HuH-7 (cell line): ENCODE measurements around the gene TMOD3.
"Not testable (repeated sequence)": the region's sequence is repeated elsewhere in the genome, so short reads cannot be mapped to it uniquely, and the experiment has no call there.

ENCODE experiments used
- DNase-seq: peaks from one replicate; pipeline ENCODE4 v3.0.0; 2011; ENCODE audit warnings: low spot score

Gene TMOD3

DNA sequence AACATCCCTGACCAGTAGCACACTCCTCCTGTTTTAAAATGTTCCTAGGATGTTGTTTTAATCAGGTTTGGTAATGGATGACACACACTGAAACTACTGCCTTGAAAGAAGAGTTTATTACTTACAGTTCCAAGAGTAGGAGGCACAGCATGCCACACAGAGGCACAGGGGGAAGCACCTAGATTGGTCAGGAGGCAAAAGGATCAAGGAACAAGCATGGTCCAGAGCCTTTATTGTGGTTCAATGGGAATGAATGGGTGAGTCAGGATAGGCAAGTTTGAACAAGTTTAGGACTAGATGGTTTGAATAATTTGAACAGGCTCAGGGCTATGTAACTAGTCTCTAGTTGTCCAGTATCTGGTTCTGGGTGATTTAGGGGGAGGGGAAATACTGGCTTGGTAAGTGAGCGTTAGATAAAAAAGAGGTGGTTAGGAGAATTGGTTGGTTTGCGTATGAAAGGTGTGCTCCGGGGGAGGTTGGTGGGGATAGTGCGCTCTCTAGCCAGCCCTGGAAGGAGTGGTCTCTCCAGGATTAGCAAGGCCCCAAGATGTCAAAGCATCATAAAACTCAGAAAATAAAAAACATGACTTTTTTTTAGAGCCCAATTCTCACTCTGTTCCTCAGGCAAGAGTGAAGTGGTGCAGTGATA is 35.1 kb downstream of the TMOD3 start:
- DNase-seq = no peak

DNA sequence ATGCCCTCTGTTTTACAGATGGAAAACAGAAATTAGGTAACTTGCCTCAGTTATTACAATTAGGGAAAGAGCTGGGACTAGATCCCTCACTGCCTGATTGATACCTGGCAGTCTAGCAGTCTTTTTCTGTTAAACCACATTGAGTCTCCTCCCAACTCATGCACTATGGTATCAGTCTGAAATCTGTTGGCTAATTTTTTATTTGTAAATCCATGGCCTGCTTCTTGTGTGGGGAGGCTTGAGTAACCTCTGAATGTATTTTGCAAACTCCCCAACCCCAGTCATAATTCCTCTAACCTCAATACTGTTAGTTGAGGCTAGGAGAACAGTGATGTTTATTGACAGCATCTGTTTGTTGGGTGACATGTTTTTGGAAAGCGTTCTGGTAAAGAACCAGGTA is 35.9 kb downstream of the TMOD3 start:
- no peak for DNase-seq

DNA sequence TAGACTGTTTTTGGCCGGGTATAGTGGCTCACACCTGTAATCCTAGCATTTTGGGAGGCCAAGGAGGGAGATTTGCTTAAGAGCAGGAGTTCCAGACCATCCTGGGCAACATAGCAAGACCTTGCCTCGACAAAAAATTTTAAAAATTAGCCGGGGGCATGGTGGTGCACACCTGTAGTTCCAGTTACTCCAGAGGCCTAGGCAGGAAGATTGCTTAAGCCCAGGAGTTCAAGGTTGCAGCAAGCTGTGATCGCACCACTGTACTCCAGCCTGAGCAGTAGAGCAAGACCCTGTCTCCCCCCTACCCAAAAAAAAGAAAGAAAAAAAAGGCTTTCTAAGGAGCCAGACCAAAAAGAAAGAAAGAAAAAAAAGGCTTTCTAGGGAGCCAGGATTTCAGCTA is 36.7 kb downstream of the TMOD3 start:
- no peak for DNase-seq

DNA sequence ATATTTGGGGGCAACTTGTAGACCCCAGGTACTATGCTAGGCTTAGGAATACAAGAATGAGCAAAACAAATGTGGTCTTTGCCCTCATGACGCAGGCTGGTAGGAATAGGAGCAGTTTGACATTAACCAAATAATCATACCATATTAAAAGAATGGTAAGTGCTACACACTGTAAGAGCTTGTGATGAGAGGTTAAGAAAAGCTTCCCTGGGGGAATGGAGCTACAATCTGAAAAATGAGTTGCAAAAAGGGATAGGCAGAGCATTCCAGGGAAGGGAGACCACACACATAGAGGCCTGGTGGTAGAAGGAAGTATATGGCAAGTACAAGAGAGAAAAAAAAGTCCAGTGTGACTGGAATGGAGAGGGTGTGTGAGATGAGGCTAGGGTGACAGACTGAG is 37.3 kb downstream of the TMOD3 start:
- DNase-seq = no peak

DNA sequence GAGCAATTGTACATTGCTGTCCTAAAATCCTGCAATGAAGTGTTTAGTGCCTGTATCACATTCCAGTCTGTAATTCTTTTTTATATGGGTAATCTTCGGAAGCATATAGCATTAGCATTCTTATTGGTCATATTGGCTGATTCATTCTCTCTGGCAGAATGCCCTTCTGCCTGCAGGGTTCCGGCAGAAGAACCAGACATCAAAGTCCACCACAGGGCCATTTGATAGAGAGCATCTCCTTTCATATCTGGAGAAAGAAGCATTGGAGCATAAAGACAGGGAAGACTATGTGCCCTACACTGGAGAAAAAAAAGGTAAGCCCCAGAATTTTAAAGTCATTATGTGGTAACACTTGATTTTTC is 39.6 kb downstream of the TMOD3 start:
- DNase-seq = no peak

DNA sequence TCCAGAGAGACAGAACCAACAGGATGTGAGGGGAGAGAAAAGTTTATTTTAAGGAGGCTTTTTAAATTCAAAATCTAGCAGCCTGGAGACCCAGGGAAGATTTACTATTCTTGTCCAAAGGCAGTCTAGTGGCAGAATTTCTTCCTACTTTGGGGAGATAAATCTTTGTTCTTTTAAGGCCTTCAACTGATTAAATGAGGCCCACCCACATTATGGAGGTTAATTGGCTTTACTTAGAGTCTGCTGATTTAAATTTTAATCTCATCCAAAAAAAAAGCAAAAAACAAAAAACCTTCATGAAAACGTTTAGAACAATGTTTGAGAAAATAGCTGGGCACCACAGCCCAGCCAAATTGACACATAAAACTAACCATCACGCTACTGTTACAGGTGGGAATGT is 41.3 kb downstream of the TMOD3 start:
- DNase-seq = no peak

DNA sequence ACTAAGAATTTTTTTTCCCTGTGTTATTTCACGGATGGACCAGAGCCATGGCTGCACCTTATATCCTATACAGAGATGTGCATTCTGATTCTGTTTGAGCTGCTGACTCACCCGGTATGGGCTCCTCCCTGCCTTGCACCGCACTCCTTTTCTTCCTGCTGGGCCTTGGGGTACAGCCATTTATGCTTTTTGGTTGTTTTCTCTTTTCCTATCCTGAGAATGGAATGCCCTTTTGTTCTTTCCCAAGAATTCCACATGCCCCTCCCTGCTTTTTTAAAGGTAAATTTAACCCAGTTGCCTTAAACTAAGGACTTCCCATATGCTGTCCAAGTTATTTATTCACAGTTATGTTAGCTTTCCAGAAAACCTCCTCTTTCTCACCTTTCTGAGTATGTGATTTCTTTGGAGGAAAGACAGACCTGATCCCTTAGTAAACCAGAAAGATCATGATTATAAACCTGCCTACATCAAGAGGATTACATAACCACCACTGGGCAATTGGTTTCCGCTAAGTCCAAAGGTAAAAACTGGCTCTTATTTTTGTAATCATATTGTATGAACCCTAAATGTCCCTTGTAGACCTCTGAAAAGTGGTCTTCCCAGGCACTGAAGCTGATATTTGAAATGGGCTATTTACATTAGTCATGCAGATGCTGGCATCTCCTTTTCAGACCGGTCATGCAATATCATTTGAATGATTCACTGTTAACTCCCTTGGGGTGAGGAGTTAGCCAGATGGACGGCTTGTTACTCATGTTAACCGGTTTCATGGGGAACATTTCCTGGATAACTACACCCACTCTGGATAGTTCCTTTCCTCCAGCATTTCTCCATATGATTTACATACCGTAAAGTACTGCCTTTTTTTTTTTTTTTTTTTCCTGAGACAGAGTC is 45.5 kb downstream of the TMOD3 start:
- no peak for DNase-seq

DNA sequence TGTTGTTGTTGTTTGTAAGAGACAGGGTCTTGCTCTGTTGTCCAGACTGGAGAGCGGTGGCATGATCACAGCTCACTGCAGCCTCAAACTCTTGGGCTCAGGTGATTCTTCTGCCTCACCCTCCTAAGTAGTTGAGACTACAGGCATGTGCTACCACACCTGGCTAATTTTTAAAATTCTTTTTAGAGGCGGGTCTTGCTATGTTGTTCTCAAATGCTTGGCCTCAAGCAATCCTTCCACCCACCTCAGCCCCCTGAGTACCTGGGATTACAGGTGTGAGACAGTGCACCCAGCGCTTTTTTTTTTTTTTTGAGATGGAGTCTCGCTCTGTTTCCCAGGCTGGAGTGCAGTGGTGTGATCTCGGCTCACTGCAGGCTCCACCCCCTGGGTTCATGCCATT is 46.7 kb downstream of the TMOD3 start:
- DNase-seq = no peak

DNA sequence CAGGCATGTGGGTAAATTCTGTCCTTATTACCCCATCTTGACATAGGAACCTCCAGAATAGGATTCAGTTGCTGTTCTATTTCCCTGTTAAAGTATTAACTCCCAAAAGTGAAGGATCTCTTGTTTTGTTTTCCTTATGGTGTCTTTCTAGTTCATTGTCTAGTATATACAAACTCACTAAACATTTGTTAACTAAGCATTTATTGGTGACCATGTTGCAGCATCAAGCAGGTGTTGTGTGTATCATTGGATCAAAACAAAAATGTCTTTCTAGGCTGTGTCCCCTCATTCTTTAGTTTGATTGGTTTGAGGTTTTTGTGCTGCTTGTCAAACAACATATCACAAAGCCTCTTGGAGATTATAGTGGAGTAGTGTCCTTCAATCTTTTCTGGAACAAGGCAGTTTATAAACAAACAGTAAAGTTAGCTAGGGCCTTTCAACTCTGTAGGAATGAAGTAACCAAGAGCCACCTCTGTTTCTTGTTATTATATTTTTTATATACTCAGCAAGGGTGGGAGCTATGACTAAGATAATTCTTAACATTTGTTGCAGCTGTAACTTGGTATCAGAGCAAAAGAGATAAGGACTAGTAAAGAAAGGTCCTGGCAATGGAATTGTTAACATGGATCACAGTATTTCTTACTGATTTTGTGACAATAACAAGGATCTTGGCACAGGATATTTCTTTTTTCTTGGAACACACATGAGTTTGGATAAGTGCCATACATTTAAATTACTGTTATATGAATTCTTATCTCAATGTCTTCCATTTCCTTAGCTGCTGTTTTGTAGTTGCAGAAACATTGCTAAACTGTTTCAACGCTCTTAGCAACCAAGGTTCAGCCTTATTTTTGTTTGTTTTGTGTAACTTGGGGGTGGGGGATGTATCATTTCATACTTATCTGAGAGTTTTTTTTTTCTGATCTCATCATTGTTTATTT is 49.3 kb downstream of the TMOD3 start:
- DNase-seq = no peak

DNA sequence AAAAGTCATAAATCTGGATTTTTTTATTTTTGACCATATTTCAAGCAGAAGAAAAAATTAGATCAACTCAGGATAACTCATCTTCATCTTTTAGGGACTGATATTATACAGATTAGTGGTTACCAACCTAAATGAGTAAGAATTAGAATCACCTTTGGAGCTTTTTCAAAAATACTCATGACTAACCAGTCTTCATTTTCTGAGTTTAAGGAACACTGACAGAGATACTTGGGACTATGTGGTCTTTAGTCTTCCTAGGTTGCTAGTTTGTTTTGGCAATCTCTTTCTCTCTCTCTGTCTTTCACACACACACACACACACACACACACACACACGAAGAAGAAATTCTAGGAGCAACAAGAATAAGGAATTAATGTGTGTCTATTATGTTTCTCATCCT is 50.1 kb downstream of the TMOD3 start:
- DNase-seq = no peak

DNA sequence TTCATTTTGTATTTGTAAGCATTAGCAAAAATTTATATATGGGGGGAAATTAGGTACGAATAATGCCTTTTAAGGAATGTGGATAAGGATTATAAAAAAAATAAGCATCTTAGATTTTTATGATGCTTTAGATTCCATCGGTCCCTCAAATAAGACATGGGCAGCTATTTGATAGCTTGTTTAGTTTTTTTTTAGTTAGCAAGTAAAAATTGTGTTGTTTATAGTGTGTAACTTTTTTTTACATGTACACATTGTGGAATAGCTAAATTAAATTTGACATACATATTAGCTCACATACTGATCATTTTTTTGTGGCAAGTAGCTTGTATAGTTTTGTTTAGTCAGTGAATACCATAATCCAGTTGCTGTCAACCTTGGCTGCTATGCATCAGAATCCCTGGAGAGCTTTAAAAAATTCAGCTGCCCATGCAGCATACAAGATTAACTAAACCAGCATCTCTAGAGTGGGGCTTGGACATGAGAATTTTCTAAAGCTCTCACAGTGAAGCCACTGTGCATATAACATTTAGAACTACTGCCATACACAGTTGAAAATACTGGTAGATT is 53.9 kb downstream of the TMOD3 start:
- DNase-seq = no peak

DNA sequence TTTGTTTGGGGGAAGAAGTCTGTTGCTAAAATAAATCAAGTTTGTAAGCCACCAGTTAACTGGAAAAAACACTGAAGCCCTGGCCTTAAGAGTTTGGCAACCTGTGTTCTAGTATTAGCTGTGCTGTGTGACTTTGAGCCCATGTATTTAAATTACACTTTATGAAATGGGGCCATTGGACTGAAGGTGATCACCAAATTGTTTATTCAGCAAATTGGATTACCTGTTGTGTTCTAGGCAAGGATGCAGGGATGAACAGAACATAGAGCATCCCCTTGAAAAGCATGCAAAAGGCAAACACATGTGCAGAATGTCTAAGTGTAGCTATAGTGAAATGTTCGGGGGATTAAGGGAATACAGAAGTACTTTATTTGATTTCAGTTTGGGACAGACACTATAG is 54.6 kb downstream of the TMOD3 start:
- no peak for DNase-seq

DNA sequence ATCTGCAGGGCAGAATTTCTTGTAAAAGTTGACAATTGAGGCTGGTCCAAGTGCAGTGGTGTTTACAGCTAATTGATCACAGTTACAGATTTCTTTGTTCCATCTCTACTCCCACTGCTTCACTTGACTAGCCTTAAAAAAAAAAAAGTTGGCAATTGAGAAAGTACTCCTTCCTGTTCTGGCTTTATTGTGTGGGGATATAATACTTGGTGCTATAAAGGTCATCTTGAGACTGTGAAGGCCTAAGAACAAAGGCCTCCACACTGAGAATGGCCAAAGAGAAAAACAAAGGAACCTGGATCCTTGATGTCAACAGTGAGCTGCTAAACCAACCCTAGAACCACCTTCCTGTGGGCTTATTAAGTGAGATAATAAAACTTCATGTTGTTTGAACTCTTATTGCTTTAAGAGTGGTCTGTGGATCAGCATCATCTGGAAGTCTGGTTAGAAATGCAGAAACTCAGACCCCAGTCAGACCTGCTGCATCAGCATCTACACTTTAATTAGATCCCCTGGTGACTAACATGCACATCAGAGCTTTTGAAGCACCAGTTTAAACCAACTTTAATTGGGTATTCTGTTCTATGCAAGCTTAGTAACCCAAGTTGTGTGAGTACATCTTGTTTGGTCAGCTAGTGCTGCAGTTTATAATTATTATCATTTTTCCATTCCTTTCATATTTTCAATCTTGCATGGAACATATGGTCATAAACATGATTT is 55.2 kb downstream of the TMOD3 start:
- no peak for DNase-seq

DNA sequence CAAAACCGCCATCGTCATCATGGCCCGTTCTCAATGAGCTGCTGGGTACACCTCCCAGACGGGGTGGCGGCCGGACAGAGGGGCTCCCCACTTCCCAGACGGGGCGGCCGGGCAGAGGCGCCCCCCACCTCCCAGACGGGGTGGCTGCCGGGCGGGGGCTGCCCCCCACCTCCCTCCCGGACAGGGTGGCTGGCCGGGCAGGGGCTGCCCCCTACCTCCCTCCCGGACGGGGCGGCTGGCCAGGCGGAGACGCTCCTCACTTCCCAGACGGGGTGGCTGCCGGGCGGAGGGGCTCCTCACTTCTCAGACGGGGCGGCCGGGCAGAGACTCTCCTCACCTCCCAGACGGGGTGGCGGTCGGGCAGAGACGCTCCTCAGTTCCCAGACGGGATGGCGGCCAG is 56.3 kb downstream of the TMOD3 start:
- DNase-seq = not testable (repeated sequence)

DNA sequence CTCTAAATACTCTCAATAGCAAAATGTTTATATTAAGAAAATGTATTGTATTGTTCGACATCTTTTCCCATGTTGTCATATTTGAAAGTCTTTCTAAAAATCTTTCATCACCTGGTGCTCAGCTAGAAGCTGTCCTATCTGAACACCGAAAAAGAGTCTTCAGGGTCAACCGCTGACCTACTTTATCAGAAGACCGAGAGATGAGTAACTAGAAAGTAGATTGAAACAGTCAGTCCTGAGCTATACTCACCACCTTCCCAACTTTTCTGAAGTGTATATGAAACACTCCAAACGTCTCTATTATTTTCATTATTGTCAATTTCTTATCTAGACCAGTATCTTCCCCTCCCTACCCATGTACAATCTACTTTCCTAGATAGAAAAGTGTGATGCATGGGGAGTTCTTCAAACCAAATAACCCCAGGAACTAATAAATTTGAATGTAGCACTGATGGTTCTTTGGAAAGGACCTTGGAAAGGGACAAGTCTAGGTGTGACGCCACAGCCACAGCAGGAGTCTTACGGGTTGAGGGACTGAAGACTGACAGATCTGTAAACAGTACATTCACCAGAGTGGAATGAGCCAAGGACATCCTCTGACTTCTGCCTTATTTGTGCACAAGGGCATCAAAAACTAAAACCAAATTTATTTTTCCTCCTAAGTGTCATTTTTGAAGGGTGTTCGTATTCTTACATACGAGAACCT is 58.6 kb downstream of the TMOD3 start:
- DNase-seq = no peak

DNA sequence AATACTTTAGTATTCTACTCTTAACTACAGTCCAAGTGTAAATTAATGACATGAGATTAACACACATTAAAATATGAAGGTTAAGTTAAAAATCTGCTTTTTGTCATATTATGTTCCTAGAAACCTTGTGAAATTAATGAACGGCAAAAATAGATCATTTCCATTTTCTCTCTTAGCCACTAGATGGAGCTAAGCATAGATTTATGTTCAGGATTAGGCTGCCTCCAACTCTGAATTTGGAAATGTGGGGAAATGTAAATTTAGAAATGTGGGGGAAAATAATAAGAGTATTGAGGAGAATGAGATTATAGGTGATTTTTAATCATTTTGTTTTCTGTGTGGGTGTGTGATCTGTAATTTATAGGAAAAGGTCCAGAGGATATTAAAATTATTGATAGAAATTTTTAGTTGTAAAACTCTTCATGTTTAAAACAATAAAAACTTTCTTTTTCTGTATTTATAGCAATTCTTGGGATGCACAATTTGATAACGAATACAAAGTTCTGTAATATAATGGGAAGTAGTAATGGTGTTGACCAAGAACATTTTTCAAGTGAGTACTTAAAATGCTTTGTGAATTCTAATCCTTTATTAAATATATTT is 59.2 kb downstream of the TMOD3 start:
- DNase-seq = peak; percentile 37

DNA sequence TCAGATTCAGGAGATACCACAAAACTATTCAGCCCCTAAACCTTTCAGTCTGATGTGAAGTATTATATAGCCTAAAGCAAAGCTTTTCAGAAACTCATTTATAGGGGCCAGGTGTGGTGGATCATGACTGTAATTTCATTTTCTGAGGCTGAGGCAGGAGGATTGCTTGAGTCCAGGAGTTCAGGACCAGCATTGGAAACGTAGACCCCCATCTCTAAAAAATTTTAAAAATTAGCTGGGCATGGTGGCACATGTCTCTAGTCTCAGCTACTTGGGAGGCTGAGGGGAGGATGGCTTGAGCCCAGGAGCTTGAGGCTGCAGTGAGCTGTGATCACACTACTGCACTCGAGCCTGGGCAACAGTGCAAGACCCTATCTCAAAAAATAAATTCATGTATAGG is 60.0 kb downstream of the TMOD3 start:
- no peak for DNase-seq

DNA sequence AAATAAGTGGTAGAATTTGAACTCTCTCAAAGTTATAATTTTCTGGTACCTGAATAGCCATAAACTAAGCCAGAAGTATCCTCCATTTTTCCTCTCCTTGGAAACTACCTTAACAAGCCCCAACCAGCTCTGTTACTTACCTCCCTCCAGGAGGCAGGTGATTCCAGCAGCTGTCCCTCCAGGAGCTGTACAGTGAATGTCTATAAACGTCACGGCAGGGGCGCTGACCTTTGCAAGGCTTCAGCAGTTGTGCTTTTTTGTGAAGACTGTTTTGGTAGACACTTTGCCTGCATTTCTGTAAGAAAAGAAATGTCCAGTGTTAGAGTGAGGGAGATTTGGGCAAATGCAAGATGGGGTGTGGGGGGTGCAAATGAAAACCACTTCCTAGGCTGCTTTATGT is 75.0 kb downstream of the TMOD3 start:
- no peak for DNase-seq

DNA sequence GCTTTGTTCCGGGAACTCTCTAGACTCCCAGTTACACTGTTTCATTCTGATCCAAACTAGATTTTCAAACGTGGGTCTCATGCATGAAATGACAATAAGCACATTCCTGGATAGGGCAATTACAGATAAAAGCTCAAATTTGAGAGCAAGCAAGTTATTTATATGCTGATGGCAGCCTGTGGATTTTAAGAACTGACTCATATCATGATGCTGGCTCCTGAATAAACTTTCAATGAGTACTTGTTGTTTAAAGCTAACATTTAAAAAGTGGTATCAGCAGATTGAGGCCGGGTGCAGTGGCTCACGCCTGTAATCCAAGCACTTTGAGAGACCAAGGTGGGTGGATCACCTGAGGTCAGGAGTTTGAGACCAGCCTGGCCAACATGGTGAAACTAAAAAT is 75.5 kb downstream of the TMOD3 start:
- DNase-seq = no peak

DNA sequence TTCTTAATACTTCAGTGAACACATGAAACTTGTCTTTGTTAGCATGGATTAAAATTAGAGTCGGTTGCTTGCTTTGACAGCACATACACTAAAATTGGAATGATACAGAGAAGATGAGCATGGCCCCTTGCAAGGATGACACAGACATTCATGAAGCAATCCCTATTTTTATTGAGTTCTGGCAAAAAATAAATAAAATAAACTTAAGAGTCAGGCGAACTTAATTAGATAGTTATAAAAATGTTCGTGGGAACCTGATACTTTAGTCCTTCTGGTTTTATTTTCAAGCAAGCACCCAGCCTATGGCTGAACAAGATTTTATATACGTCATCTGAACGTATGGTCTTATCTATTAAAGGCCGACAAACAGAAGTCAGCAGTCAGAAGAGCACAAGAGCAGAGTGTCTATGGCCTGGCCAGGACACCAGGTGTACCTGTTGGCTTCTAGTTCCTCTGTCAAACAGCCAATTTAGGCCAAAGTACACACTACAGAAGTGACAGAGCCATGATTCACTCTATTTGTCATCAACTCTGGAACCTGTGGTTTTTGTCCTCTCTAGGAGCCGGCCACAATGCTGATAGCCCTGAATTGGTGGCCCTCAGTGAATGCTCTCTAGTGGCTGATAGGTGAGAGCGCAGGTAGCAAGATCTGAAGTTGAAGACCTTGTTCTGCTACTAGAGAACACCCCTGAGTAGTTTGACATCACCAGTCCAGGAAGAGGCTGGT is 77.8 kb downstream of the TMOD3 start:
- peak; percentile 40 for DNase-seq
